ENCODE measurements around the gene OSBPL2.

- no peak for TF ChIP-seq CTCF (IDR thresholded peaks at IDR 0.05; ENCODE audit: extremely low read depth in 1 of 2, insufficient read depth in 1 of 2, low read depth in 1 of 2, low read length in 2 of 2)
- no peak for TF ChIP-seq POLR2A (IDR thresholded peaks at IDR 0.05; ENCODE audit: low read depth, low read length)
- no peak for TF ChIP-seq POLR2AphosphoS5 (IDR thresholded peaks at IDR 0.05; ENCODE audit: insufficient read depth, low read depth, low read length)
- TF ChIP-seq, protein P1, sequence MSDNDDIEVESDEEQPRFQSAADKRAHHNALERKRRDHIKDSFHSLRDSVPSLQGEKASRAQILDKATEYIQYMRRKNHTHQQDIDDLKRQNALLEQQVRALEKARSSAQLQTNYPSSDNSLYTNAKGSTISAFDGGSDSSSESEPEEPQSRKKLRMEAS (IDR thresholded peaks at IDR 0.05; ENCODE audit: insufficient read depth, insufficient read length) = no peak
- TF ChIP-seq JUN (IDR thresholded peaks at IDR 0.05; ENCODE audit: borderline replicate concordance, insufficient read depth, insufficient read length, low read depth) = no peak
- TF ChIP-seq EZH2 (IDR thresholded peaks at IDR 0.05; ENCODE audit: borderline replicate concordance, low read depth, low read length, severe bottlenecking) = no peak
- TF ChIP-seq MYC (IDR thresholded peaks at IDR 0.05; ENCODE audit: low read depth, low read length) = no peak
- no peak for TF ChIP-seq FOS (IDR thresholded peaks at IDR 0.05; ENCODE audit: borderline replicate concordance, insufficient read depth, low read length)
Measured at GRCh38 chr20:62344092-62344491, 105.8 kb downstream of the OSBPL2 start.

Measured in endothelial cell of umbilical vein (primary cell).